ENCODE measurements around the gene CAPN8.

DNA sequence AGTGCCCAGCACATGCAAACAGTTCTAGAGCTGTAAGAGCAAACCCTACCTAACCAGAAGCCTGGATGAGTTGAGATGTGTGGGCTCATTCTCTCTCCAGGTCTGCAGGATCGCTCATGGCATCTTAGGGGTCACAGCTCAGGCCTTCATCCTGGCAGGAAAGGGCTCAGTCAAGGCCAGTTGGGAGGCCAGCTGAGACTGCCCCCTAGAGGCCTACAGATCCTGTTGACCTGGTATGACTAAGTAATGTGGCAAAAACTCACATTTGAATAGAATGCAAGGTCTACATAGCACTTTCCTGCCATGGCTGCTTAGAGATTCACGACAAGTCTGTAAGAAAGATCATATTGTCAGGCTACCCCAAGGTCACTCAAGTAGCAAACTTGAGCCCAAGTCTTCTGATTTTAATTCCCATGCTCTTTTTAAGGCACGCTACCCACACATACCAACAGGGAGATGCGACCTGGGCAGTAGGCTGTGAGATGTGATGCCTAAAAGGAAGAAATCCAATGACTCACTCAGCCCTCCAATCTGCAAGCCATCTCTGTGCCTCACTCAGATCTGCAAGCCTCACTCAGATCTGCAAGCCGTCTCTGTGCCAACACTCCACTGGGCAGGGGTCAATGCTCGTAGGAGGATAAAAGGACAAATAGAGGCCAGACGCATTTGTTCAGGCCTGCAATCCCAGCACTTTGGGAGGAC is 5.1 kb upstream of the CAPN8 start:
- TF ChIP-seq POLR2A (IDR thresholded peaks at IDR 0.05): no peak
- TF ChIP-seq, protein P1, sequence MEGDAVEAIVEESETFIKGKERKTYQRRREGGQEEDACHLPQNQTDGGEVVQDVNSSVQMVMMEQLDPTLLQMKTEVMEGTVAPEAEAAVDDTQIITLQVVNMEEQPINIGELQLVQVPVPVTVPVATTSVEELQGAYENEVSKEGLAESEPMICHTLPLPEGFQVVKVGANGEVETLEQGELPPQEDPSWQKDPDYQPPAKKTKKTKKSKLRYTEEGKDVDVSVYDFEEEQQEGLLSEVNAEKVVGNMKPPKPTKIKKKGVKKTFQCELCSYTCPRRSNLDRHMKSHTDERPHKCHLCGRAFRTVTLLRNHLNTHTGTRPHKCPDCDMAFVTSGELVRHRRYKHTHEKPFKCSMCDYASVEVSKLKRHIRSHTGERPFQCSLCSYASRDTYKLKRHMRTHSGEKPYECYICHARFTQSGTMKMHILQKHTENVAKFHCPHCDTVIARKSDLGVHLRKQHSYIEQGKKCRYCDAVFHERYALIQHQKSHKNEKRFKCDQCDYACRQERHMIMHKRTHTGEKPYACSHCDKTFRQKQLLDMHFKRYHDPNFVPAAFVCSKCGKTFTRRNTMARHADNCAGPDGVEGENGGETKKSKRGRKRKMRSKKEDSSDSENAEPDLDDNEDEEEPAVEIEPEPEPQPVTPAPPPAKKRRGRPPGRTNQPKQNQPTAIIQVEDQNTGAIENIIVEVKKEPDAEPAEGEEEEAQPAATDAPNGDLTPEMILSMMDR (IDR thresholded peaks at IDR 0.05): peak; percentile 40 to 61 (median 51)
- no peak for TF ChIP-seq EP300 (IDR thresholded peaks at IDR 0.05; ENCODE audit: low read depth)

Measured in transverse colon (tissue), 3 donors.